K562 (cell line): ENCODE measurements around the gene SPATA25. TPM values are rescaled to one million over a fixed set of nuclear protein-coding genes. Genes with fewer than 3 reads are reported as not detected.

Source experiments
- ATF6 ChIP-seq: sonication (generic); formaldehyde crosslinking; IDR thresholded peaks from 2 replicates; pipeline ENCODE4 v1.4.0; 2020; ENCODE audit warnings: mild to moderate bottlenecking, missing genetic modification reagents
- CAMTA2 ChIP-seq: fragments of 250-450 bp; sonication (Bioruptor Pico); conservative IDR thresholded peaks from 2 replicates; pipeline ENCODE4 v1.5.1; 2022
- CUX1 ChIP-seq: fragments of 200-800 bp; sonication (Bioruptor generic); IDR thresholded peaks from 2 replicates; pipeline ENCODE4 v1.6.1; 2016; ENCODE audit warnings: missing genetic modification characterization, missing compliant biosample characterization
- POLR2B ChIP-seq: fragments of 450-650 bp; IDR thresholded peaks from 2 replicates; pipeline ENCODE4 v1.6.1; 2018; ENCODE audit warnings: low read depth; ENCODE audit not compliant: partially characterized antibody
- RB1 ChIP-seq: fragments of 450-650 bp; IDR thresholded peaks from 2 replicates; pipeline ENCODE4 v1.6.1; 2017; ENCODE audit warnings: low read depth, mild to moderate bottlenecking
- SNIP1 ChIP-seq: fragments of 450-650 bp; IDR thresholded peaks from 2 replicates; pipeline ENCODE4 v1.7.1; 2017; ENCODE audit warnings: low read depth, mild to moderate bottlenecking
- SRSF7 ChIP-seq: fragments of 200-400 bp; formaldehyde crosslinking; optimal IDR thresholded peaks from 2 replicates; pipeline ENCODE3; 2017; ENCODE audit warnings: mild to moderate bottlenecking, low read depth, low read length
- TEAD2 ChIP-seq: fragments of 450-650 bp; IDR thresholded peaks from 2 replicates; pipeline ENCODE4 v1.6.1; 2016; ENCODE audit warnings: missing genetic modification characterization, control low read depth, missing compliant biosample characterization
- ZBED1 ChIP-seq: IDR thresholded peaks from 2 replicates; pipeline ENCODE4 v1.6.1; 2014
- ZNF449 ChIP-seq: fragments of 250-450 bp; sonication (Bioruptor Pico); IDR thresholded peaks from 2 replicates; pipeline ENCODE4 v1.8.0; 2022; ENCODE audit warnings: moderate library complexity, mild to moderate bottlenecking, inconsistent platforms
- ZNF644 ChIP-seq: fragments of 200-800 bp; sonication (Bioruptor generic); IDR thresholded peaks from 2 replicates; pipeline ENCODE4 v1.6.1; 2016; ENCODE audit warnings: low read depth, missing genetic modification characterization, missing compliant biosample characterization
- polyA plus RNA-seq, 8 experiments: library from polyadenylated mRNA; depleted of rRNA in 4 of 8; stranded (reverse) in 5 of 8; unstranded in 3 of 8; fragments of >200 nt; fragmentation: Nextera tagmentation in 2 of 8; fragmentation: Illumina TruSeq in 1 of 8; extraction: Ambion mirVana in 2 of 8; extraction: Trizol in 1 of 8; gene quantifications; 2 replicates each; pipeline versions ENCODE4 v1.2.1 to v1.2.3, GENCODE V29; 2011 to 2014; ENCODE audit warnings: inconsistent platforms in 1 of 8, missing spikeins in 1 of 8
- total RNA-seq, 7 experiments: library from RNA; depleted of rRNA in 6 of 7; stranded (reverse); fragments of >200 nt in 6 of 7; fragmentation: Illumina TruSeq in 2 of 7; extraction: Trizol in 2 of 7; gene quantifications; 2 replicates each; pipeline versions ENCODE4 v1.2.1 to v1.2.3, GENCODE V29; 2011 to 2021; ENCODE audit warnings: low replicate concordance in 1 of 7
- TF ChIP-seq, protein P1 (sequence below): fragments of 250-450 bp; sonication (Bioruptor Pico); IDR thresholded peaks from 2 replicates; pipeline ENCODE4 v1.5.0; 2020; ENCODE audit warnings: mild to moderate bottlenecking, borderline replicate concordance
- TF ChIP-seq, protein P2 (sequence below): fragments of 450-650 bp; IDR thresholded peaks from 2 replicates; pipeline ENCODE4 v1.7.1; 2018; ENCODE audit warnings: mild to moderate bottlenecking, low read depth; ENCODE audit not compliant: partially characterized antibody

Gene SPATA25
- total and polyA plus RNA-seq, 9 of the 15 experiments (the other 6 are each of a cell fraction or from before 2014, with no cell fraction given) = 0.21 to 0.95 (median 0.53) TPM; not detected in 3

DNA sequence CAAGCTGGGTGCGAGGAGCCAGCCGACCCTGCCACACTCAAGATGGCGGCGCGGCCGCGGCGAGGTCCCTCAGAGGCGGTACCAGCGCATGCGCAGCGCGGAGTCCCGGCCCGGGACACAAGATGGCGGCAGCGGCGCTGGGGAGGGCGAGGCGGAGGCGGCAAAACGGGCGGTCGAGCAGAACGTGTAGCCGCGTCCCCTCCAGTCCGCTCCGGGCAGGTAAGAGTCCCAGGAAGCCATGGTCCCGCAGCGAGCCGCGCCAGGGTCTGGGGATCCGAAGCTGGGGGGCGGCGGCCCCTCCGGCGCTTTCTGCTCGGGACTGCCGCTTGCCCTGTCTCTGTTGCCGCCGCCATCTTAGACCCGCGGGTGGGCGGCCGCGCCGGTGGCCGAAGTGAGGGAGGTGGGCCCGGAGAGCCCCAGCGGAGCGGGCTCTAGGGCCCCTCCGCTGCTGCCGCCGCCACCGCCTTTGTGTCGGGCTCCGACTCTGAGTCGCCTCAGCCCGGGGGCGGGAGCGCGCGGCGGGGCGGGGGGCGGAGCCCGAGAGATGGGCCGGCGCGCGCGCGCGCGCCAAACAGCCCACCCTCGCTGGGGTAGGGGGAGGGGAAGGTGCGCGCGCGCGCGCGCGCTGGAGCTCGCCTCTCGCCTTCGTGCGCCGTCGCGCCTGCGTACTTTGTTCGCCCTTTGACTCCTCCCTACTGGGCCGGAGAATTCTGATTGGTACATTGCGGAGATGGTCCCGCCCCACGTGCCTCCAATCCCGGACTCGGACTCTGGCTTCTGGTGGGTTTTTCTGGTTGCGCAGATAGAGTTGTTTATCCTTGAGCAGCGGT is 47.4 kb upstream of the SPATA25 start, which contains the start of gene PCIF1 (continued):
- TF ChIP-seq CUX1 (CRISPR knock-in tag) (no peak; the same call in 1 of the 2 replicates), TEAD2 (tag) (no peak), ZNF449 (CRISPR knock-in tag) (0 out of 2 replicates have a peak, but pooled peaks have one; percentile 5), ATF6 (CRISPR knock-in tag) (peak; percentile 95; the same call in 1 of the 2 replicates), SNIP1 (no peak), RB1 (peak; percentile 73), SRSF7 (peak; percentile 75), CAMTA2 (CRISPR knock-in tag) (no peak), ZBED1 (no peak), POLR2B (peak; percentile 95), ZNF644 (tag) (peak; percentile 74)
- TF ChIP-seq, protein P1, sequence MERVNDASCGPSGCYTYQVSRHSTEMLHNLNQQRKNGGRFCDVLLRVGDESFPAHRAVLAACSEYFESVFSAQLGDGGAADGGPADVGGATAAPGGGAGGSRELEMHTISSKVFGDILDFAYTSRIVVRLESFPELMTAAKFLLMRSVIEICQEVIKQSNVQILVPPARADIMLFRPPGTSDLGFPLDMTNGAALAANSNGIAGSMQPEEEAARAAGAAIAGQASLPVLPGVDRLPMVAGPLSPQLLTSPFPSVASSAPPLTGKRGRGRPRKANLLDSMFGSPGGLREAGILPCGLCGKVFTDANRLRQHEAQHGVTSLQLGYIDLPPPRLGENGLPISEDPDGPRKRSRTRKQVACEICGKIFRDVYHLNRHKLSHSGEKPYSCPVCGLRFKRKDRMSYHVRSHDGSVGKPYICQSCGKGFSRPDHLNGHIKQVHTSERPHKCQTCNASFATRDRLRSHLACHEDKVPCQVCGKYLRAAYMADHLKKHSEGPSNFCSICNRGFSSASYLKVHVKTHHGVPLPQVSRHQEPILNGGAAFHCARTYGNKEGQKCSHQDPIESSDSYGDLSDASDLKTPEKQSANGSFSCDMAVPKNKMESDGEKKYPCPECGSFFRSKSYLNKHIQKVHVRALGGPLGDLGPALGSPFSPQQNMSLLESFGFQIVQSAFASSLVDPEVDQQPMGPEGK (CRISPR knock-in tag) = no peak
- TF ChIP-seq, protein P2, sequence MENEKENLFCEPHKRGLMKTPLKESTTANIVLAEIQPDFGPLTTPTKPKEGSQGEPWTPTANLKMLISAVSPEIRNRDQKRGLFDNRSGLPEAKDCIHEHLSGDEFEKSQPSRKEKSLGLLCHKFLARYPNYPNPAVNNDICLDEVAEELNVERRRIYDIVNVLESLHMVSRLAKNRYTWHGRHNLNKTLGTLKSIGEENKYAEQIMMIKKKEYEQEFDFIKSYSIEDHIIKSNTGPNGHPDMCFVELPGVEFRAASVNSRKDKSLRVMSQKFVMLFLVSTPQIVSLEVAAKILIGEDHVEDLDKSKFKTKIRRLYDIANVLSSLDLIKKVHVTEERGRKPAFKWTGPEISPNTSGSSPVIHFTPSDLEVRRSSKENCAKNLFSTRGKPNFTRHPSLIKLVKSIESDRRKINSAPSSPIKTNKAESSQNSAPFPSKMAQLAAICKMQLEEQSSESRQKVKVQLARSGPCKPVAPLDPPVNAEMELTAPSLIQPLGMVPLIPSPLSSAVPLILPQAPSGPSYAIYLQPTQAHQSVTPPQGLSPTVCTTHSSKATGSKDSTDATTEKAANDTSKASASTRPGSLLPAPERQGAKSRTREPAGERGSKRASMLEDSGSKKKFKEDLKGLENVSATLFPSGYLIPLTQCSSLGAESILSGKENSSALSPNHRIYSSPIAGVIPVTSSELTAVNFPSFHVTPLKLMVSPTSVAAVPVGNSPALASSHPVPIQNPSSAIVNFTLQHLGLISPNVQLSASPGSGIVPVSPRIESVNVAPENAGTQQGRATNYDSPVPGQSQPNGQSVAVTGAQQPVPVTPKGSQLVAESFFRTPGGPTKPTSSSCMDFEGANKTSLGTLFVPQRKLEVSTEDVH = no peak
